NCI-H1930 (cell line): Measurements from ENCODE around the gene CCDC91.
A peak's percentile ranks its signal among the peaks of the same experiment; 100 is the strongest.
"Not testable (repeated sequence)": the region's sequence is repeated elsewhere in the genome, so short reads cannot be mapped to it uniquely, and the experiment has no call there.

Experiments used
- DNase-seq, 2 experiments: peaks; one replicate each; lab custom pipeline; 2025; lab: John Stamatoyannopoulos, UW

The CCDC91 gene

GRCh38 chr12:28367993-28368392 is 177.7 kb downstream of the CCDC91 start:
- DNase-seq: no peak

GRCh38 chr12:28369483-28369882 is 179.2 kb downstream of the CCDC91 start:
- DNase-seq: no peak

GRCh38 chr12:28374556-28374955 is 184.3 kb downstream of the CCDC91 start:
- DNase-seq: no peak

GRCh38 chr12:28378736-28379135 is 188.5 kb downstream of the CCDC91 start:
- DNase-seq: no peak

GRCh38 chr12:28379779-28380178 is 189.5 kb downstream of the CCDC91 start:
- DNase-seq: not testable (repeated sequence)

DNA sequence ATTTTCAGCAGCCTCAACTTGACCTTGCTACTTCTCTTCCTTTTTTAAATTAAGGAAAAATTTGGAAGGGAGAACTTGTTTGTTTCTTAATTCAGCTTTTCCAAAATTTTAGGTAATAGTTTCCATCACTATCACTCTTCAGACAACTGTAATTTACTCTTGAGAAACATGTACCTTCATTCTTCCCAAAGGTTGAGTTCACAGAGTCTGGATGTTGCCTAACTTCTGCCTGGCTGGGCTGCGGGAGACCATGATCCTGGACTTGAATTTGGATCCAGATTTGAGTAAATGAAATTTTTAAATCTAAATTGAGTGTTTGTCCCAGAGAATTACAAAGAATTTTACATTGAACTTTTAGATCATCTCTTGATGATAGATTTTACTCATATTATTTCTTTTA is 193.1 kb downstream of the CCDC91 start:
- no peak for DNase-seq

DNA sequence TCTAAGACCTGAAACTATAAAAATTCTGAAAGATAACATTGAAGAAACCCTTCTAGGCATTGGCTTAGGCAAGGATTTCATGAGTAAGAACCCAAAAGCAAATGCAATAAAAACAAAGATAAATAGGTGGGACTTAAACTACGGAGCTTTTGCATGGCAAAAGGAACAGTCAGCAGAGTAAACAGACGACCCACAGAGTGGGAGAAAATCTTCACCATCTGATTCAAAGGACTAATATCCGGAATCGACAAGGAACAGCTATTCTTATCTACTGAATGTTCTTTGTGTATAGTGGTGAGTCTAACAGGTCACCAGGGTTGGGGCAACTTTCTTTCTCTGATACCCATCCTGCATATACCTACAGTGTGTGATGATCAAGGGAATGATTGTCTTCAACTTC is 198.6 kb downstream of the CCDC91 start:
- no peak for DNase-seq

DNA sequence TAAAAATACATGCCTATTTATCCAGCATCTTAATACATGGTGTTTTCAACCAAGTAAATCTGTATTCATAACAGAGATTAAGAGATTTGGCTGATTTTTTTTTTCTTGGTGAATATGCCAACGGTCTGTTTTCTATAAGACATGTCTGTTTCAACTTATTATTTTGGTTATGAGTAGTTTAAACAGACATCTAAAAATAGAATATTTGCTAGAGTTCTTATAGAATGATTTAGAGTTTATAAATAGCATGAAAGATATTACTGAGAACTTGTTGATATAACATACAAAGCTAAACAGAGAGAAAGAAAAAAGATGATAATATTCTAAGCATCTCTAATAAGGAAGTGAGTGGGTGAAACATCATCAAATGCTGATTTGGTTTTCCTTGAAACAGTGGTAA is 199.9 kb downstream of the CCDC91 start:
- no peak for DNase-seq

DNA sequence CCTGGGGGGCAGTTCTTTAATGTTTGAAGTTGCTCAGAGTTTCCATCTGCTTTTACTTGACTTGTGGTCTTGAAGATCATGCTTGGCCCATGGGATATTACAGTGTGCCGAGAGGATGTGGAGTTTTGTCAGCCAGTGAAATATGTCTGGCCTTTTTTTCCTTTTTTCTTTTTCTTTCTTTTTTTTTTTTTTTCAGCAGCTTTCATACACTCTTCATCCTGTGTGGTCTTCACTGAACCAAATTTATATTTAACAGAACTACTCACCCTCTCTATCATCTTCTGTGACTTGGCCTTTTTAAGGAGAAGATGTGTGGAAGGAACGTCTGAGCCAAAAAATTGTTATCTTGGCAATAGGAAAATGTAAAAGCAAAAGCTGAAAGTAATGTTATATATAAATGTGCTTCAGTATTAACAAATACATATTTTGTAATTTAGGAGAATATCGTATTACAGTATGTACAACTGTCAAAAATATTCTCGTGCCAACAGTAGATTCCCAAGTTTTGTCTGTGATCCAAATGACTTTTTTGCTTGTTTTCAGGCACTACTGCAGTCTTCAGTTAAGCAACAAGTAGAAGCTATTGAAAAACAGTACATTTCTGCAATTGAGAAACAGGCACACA is 200.6 kb downstream of the CCDC91 start:
- DNase-seq: no peak

GRCh38 chr12:28409892-28410291 is 219.6 kb downstream of the CCDC91 start:
- no peak for DNase-seq

DNA sequence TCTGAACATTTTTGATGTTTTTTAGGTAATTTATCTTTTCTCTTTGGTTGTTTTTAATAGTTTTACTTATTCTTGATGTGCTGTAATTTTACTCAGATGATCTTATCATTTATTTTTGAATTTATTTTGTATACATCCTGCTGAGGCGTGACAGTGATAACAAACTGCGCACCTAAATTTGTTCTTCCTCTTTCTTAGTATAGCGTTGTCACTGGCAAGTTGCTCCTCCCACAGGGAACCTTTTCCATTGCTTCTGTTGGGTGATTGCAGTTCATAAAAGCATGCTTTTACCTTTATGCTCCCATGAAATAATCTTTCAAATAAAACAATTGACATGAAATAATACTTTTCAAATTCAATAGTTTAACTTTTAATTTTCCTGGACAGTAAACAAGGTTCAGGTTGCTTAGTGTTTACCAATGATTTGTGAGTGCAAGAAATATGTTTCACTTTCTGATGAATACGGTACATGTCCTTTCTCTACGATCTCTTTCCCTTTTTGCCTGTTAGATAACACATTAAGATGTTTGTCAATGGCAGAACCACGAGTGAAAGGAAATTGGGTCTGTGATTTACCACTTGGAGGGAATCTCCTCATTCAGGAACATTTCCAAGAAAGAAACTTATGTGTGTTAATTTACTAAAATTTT is 223.3 kb downstream of the CCDC91 start:
- no peak for DNase-seq

- DNase-seq: no peak
Measured at GRCh38 chr12:28415755-28416154, 225.5 kb downstream of the CCDC91 start.

GRCh38 chr12:28421374-28421773 is 231.1 kb downstream of the CCDC91 start:
- no peak for DNase-seq

DNA sequence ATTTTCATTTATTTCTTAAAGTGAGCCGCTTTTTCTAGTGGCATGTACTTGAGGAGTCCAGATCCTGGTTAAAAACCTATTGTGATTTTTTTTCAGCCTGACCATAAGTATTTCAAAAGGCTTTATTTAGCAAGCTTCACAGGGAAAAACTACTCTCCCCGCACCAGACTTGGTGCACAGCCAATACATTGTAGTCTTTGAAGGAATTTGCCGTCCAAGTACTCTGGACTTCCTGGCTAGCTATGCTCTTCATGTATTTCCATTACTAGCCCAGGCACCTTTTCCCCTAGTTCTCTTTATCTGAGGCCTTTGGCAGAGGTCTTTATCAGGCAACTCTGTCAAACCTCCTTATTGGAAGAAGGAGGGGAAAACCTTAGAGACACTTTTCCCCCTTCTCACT is 234.7 kb downstream of the CCDC91 start:
- DNase-seq: no peak

GRCh38 chr12:28425526-28425925 is 235.3 kb downstream of the CCDC91 start:
- no peak for DNase-seq

- no peak for DNase-seq
Measured at GRCh38 chr12:28427046-28427445, 236.8 kb downstream of the CCDC91 start.

- peak in 1 of 2 experiments; percentile 17 for DNase-seq
Measured at GRCh38 chr12:28440081-28440608, 249.9 kb downstream of the CCDC91 start.

DNA sequence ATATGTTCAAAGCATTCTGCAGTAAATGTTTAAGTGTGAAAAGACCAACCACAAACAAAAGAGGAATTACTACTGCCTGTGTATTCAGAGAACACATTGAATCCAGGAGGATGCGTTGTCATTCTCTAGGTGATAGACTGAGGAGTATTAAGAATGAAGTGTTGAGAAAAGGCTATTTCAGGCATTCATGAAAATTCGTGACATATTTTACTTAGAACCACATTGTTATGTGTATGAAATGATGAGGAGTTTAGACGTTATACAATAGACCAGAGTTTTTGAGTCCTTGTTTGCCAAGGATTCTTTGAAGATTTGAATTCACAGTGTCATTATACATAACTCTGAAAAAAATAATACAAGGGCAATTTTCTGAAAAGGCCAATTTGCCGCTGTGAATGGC is 251.8 kb downstream of the CCDC91 start:
- DNase-seq: no peak

DNA sequence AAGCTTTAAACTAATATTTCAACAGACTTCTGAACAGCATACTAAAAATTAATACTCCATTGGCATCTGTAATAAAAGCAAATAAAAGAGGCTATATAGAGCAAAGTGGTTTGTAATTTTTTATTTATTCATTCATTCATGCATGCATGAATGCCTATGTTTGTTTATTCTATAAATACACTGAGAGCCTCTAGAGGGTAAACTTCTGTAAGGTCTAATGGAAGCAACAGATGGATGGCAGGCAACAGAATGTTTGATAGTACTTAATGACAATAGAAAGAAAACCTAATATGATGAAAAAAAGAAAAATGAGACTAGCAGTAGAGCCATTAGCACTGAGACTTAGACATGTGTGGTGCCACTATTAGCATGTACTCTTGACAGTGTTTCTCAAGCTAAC is 253.1 kb downstream of the CCDC91 start:
- DNase-seq: peak; percentile 26 to 62

DNA sequence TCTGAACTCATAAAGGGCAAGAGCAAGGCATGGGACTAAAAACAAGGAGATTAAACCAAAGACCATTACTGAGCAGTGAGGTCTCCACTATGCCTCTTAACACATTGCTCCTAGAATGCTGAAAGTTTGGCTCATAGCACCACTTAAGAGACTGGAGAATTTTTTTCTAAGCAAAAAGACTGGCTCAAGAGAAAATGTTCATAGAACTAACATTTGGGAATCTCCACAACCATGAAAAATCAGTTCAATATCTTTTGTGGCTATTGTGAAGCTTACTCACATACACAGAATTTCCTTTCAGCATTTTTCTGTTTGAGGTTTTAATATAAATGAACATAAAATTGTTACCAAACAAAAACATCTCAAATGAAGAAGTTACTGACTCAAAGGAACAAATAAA is 255.8 kb downstream of the CCDC91 start:
- no peak for DNase-seq

DNA sequence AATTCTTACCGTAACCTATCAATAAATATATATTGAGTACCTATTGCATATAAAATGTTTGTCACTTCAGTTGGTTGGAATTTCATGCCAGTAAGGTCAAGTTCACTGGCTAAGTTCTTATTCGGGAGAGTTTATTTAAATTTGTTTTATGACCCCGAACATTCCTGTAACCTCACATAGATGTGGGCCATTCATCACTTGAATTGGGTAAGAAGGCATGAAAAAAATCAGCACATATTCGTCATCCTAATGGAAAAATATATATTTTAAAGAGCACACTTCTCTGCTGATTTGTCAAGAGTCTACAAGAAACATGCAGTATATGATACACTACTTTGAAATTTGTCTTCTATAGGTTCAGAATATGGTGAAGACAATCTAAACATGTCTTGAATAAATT is 263.4 kb downstream of the CCDC91 start:
- no peak for DNase-seq

DNA sequence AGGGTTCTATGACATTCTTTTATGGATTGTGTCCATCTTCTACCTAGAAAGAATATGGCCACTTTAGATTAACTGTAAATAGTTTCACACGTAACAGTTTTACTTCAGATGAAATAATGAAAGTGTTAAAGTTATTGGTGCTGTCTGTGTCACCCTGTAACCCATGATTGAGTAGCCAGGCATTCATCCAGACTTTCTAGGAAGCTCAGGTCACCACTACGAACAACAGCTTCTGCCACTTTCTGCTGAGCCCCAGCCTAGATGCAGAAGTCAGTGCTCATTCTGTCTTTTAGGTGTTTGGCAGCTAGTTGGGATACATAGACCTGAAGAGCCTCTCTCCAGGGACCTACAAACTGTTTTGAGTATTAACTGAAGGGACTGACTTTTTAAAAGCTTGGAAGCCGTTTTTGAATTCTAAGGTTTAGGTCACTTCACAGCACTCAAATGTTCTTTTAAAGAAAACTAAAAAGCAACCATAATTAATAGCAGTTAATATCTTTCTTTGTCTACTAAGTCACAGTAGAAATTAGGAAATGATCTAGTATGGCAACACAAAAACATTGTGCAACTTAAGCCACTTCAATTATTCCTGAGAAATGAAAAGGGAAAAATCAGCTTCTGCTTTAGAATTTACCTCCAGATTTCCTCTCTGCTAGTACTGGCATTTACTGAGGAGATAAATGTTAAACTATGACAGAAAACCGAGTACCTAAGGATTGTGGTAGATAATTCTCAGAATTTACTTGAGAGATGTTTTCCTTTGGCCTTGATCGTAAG is 266.9 kb downstream of the CCDC91 start:
- DNase-seq: no peak

- no peak for DNase-seq
Measured at GRCh38 chr12:28457785-28458184, 267.5 kb downstream of the CCDC91 start.
